AG04450 (cell line): ENCODE measurements around the gene NHEJ1. TPM values are rescaled to one million over a fixed set of nuclear protein-coding genes. Genes with fewer than 3 reads are reported as not detected.

ENCODE experiments used
- CTCF ChIA-PET: fragments of 300-600, 350-600 bp; formaldehyde crosslinking; extraction: SDS; loops from one replicate; lab custom pipeline; 2022; ENCODE audit warnings: antibody characterized with exemption, inconsistent platforms; lab: Charles Lee
- POLR2A ChIA-PET: fragments of 350-600 bp; formaldehyde crosslinking; extraction: SDS; loops from one replicate; lab custom pipeline; 2021; ENCODE audit warnings: antibody characterized with exemption, inconsistent platforms; lab: Yijun Ruan, JAX
- DNase-seq: peaks from one replicate; pipeline ENCODE4 v3.0.0-alpha.2; 2011; ENCODE audit warnings: low read depth, low spot score
- H3K27ac ChIP-seq: one replicate; pipeline ENCODE4 v1.5.1; 2012; ENCODE audit warnings: low read depth, low read length, control low read depth
- H3K27me3 ChIP-seq: one replicate; pipeline ENCODE4 v1.6.0; 2012; ENCODE audit warnings: low read length; ENCODE audit not compliant: control insufficient read depth, insufficient read depth
- H3K4me3 ChIP-seq: 2 replicates; pipeline ENCODE4 v1.5.1; 2011; ENCODE audit warnings: mild to moderate bottlenecking, low read depth, low read length, control low read depth
- H3K9me3 ChIP-seq: 2 replicates; pipeline ENCODE4 v1.5.1; 2012; ENCODE audit warnings: low read length; ENCODE audit not compliant: control insufficient read depth, insufficient read depth
- CTCF ChIP-seq: IDR thresholded peaks from 2 replicates; pipeline ENCODE4 v1.5.1; 2011; ENCODE audit warnings: low read depth, low read length, control low read depth, inconsistent platforms
- polyA plus RNA-seq: library from polyadenylated mRNA; depleted of rRNA; stranded (reverse); fragments of >200 nt; gene quantifications from 2 replicates; pipeline ENCODE4 v1.2.3, GENCODE V29; 2011

NHEJ1 gene
- polyA plus RNA-seq, 1 experiment: 21.9 TPM

GRCh38 chr2:219095406-219095935 lies 65.1 kb downstream of the NHEJ1 start:
- no peak overlapping the region for H3K4me3 ChIP-seq
- no peaks in the 10 kb centered on the region for H3K9me3 ChIP-seq
- CTCF ChIA-PET: interaction anchor here (0.8 to 2.4 kb wide), 7 partner anchors 8 to 116 kb away, joined by 3 to 12 read pairs (median 4); no protein-coding TSS in a partner anchor
- no peak for DNase-seq
- H3K27me3 ChIP-seq: no peaks in the 10 kb centered on the region
- no peak overlapping the region for H3K27ac ChIP-seq
- TF ChIP-seq CTCF: no peak
- POLR2A ChIA-PET: no interaction called here

- no peak overlapping the region for H3K27ac ChIP-seq
- no peak for DNase-seq
- no peak overlapping the region for H3K4me3 ChIP-seq
- H3K27me3 ChIP-seq: no peaks in the 10 kb centered on the region
- ChIA-PET CTCF (interaction anchor here (0.5 kb wide), 1 partner anchor 288 kb away, joined by 10 read pairs; no protein-coding TSS in a partner anchor), POLR2A (no interaction called here)
- H3K9me3 ChIP-seq: no peaks in the 10 kb centered on the region
- TF ChIP-seq CTCF: no peak
These were observed 66.4 kb downstream of the NHEJ1 start for GRCh38 chr2:219094171-219094570.

GRCh38 chr2:219090436-219091299 lies 69.9 kb downstream of the NHEJ1 start:
- ChIA-PET POLR2A (no interaction called here), CTCF (interaction anchor here (0.5 to 1.9 kb wide), 8 partner anchors 9 to 69 kb away, joined by 4 to 7 read pairs (median 5); no protein-coding TSS in a partner anchor)
- no peaks in the 10 kb centered on the region; the same call in 1 of the 2 replicates for H3K9me3 ChIP-seq

GRCh38 chr2:219089330-219089729 lies 71.3 kb downstream of the NHEJ1 start:
- Histone ChIP-seq H3K9me3 (no peaks in the 10 kb centered on the region; the same call in 1 of the 2 replicates), H3K27ac (no peak overlapping the region), H3K27me3 (no peaks in the 10 kb centered on the region), H3K4me3 (no peak overlapping the region)
- POLR2A ChIA-PET: no interaction called here
- TF ChIP-seq CTCF: no peak
- CTCF ChIA-PET: interaction anchor here (1.9 to 4.3 kb wide), 2 partner anchors 15 to 16 kb away, joined by 5 to 17 read pairs; no protein-coding TSS in a partner anchor
- no peak for DNase-seq

More at GRCh38 chr2:219090436-219091299, 69.9 kb downstream of the NHEJ1 start:
- H3K27ac ChIP-seq: no peak overlapping the region
- H3K27me3 ChIP-seq: no peaks in the 10 kb centered on the region
- no peak overlapping the region for H3K4me3 ChIP-seq
- no peak for TF ChIP-seq CTCF
- no peak for DNase-seq
